Neutrophil (primary cell): Measurements from ENCODE around the gene IKZF3.
A peak's percentile ranks its signal among the peaks of the same experiment; 100 is the strongest.
"Not testable (repeated sequence)": the region's sequence is repeated elsewhere in the genome, so short reads cannot be mapped to it uniquely, and the experiment has no call there.

ENCODE experiments used
- H3K27ac ChIP-seq: fragments of 200-600 bp; sonication (generic); 2 replicates; pipeline ENCODE4 v1.5.1; 2016; ENCODE audit warnings: mild to moderate bottlenecking, moderate library complexity
- H3K27me3 ChIP-seq: fragments of 200-600 bp; sonication (generic); 2 replicates; pipeline ENCODE4 v1.6.0; 2016; ENCODE audit warnings: mild to moderate bottlenecking
- H3K36me3 ChIP-seq: fragments of 200-600 bp; sonication (generic); 2 replicates; pipeline ENCODE4 v1.5.1; 2017
- H3K4me1 ChIP-seq, 2 experiments: fragments of 200-600 bp in 1 of 2; sonication (generic) in 1 of 2; 1 replicate in 1 of 2; 2 replicates in 1 of 2; pipeline versions ENCODE4 v1.5.1 to v1.6.1; 2013 to 2016; ENCODE audit warnings: low read depth in 1 of 2, low read length in 1 of 2, mild to moderate bottlenecking in 1 of 2, moderate library complexity in 1 of 2; ENCODE audit not compliant: control insufficient read depth in 1 of 2, insufficient read depth in 1 of 2
- H3K4me3 ChIP-seq, 2 experiments: fragments of 200-600 bp in 1 of 2; sonication (generic) in 1 of 2; 1 replicate in 1 of 2; 2 replicates in 1 of 2; pipeline ENCODE4 v1.5.1; 2013 to 2016; ENCODE audit warnings: low read depth in 1 of 2, low read length in 1 of 2, mild to moderate bottlenecking in 1 of 2, moderate library complexity in 1 of 2
- H3K9me3 ChIP-seq: fragments of 200-600 bp; sonication (generic); 2 replicates; pipeline ENCODE4 v1.5.1; 2016
- TF ChIP-seq, protein P1 (sequence below): fragments of 200-600 bp; sonication (generic); IDR thresholded peaks from 2 replicates; pipeline ENCODE4 v1.5.1; 2016; ENCODE audit warnings: antibody characterized with exemption

IKZF3 gene

DNA sequence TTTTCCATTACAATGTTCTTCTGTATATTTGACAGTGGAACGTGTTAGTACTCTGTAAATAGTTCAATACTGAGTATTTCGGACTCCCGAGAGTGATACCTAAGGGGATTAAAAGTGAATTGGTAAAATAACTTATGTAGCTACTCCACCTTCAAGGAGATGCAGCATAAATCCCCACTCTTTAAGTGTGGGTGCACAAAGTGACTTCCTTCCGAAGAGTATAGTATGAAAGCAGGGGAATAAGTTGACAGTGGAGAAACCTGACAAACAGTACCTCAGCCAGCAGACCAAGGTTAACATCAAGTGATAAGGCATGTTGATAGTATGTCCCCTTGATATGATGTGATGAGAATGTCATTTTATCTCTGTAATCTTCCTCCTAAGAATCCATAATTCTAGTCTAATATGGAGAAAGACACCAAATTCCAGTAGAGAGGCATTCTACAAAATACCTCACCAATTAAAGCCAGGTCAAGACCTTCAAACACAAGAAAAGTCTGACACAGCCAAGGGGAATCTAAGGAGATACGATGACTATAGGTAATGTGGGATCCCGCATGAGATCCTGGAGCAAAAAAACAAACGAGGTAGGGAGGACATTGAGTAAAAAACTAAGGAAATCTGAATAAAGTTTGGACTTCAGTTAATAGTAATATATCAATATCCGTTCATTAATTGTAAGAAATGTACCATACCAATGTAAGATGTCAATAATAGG lies 2.1 kb upstream of the IKZF3 start:
- Histone ChIP-seq H3K27ac (no peak overlapping the region), H3K4me3 (no peak overlapping the region), H3K4me1 (peaks cover 0 to 8% of the 10 kb centered on the region in 2 experiments), H3K36me3 (no peaks in the 10 kb centered on the region), H3K9me3 (no peaks in the 10 kb centered on the region), H3K27me3 (peaks cover 100% of the 10 kb centered on the region)
- TF ChIP-seq, protein P1, sequence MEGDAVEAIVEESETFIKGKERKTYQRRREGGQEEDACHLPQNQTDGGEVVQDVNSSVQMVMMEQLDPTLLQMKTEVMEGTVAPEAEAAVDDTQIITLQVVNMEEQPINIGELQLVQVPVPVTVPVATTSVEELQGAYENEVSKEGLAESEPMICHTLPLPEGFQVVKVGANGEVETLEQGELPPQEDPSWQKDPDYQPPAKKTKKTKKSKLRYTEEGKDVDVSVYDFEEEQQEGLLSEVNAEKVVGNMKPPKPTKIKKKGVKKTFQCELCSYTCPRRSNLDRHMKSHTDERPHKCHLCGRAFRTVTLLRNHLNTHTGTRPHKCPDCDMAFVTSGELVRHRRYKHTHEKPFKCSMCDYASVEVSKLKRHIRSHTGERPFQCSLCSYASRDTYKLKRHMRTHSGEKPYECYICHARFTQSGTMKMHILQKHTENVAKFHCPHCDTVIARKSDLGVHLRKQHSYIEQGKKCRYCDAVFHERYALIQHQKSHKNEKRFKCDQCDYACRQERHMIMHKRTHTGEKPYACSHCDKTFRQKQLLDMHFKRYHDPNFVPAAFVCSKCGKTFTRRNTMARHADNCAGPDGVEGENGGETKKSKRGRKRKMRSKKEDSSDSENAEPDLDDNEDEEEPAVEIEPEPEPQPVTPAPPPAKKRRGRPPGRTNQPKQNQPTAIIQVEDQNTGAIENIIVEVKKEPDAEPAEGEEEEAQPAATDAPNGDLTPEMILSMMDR, result no peak

DNA sequence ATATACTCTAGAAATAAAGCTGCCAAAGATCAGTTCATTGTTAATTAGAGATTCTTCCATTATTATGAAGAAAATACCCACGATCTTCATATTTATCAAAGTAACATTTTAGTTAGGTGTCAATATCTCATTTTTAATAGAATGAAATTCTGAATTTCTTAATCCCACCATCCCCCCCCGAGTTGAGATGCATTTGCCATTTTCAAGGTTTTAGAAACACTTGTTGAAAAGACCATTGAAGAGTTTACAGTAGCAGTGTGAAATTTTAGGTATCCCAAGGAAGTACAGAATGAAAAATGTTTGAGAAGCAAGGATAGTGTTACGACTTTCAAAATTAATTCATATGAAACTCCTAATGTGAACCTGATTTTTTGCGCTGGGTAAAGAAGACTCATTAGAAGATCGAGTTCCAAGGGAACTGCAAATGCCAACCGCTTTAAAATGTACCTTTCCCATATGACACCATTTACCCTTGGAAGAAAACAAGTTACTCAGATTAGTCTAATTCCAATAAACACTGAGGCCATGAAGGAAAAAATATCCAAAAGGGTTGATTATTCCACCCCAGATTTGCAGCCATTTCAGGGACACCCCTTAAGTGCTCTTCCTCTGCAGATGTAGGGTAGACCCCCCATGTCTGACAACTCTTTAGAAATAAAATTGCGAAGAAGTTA lies 731 bp downstream of the IKZF3 start:
- no peak overlapping the region for H3K27ac ChIP-seq
- H3K4me1 ChIP-seq, result peaks cover 0 to 8% of the 10 kb centered on the region in 2 experiments
- H3K36me3 ChIP-seq, result no peaks in the 10 kb centered on the region
- H3K4me3 ChIP-seq, result peak overlapping the region in 1 of 2 experiments; percentile 34
- peaks cover 98% of the 10 kb centered on the region for H3K27me3 ChIP-seq
- H3K9me3 ChIP-seq, result no peaks in the 10 kb centered on the region
- TF ChIP-seq, protein P1, result no peak

DNA sequence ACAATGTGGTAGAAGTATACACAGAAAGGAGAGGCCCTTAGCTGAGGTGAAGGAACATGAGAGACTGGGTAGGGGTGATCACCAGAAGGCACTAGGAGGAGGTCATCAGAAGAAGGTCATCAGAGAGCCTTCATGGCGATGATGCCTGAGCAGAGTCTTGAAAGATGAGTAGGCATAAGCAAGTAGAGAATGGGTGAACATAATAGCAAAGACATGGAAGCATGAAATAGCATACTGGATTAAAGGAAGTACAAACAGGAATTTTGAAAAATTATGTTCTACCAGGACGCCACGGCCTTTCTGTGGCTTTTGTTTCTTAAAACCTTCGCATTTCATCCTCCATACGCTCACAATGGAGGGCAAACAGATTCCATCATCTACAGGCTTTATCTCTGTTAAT lies 2.9 kb downstream of the IKZF3 start:
- Histone ChIP-seq H3K27me3 (peaks cover 97% of the 10 kb centered on the region), H3K27ac (no peak overlapping the region), H3K4me3 (no peak overlapping the region), H3K36me3 (no peaks in the 10 kb centered on the region), H3K9me3 (no peaks in the 10 kb centered on the region), H3K4me1 (peaks cover 0 to 8% of the 10 kb centered on the region in 2 experiments)
- TF ChIP-seq, protein P1, result no peak

DNA sequence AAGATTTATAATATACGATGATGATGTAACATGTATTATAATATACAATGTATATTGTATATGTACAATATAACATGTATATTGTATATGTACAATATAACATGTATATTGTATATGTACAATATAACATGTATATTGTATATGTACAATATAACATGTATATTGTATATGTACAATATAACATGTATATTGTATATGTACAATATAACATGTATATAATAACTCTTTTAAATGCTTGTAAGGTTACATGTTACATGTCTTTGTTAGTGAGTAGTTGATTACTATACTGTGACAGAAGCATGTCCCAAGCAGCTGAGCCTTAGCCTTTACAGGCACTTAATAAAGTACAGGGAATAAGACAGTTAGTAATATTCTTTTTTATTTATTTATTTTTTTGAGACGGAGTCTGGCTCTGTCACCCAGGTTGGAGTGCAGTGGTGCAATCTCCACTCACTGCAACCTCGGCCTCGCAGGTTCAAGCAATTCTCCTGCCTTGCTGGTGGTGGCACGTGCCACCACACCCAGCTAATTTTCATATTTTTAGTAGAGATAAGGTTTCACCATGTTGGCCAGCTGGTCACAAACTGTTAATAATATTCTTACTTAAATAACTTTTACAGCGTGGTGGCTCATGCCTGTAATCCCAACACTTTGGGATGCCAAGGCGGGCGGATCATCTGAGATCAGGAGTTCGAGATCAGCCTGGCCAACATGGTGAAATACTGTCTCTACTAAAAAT lies 8.0 kb downstream of the IKZF3 start:
- H3K36me3 ChIP-seq, H3K27ac ChIP-seq, H3K4me3 ChIP-seq, H3K9me3 ChIP-seq, H3K4me1 ChIP-seq: not testable (repeated sequence)
- H3K27me3 ChIP-seq, result peaks cover 97% of the 10 kb centered on the region

DNA sequence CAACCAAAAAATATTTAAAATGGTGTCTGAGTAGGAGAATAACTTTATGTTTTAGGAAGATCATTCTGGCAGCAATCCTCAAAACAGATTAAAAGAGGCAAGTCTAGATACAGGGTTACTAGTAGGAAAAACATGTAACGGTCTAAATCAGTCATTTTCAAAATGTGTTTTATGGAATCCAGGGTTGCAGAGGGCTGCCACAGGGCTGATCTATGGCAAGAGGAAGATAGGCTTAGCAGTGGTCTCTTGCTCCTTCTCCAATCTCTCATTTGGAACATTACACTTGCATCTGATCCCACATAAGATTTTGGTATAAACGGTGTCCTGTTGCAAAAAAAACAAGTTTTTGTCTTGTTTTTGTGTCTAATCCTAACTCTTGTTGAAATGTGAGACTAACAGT lies 9.2 kb downstream of the IKZF3 start:
- H3K27ac ChIP-seq, result no peak overlapping the region
- H3K36me3 ChIP-seq, result no peaks in the 10 kb centered on the region
- no peaks in the 10 kb centered on the region for H3K4me1 ChIP-seq
- TF ChIP-seq, protein P1, result no peak
- no peak overlapping the region for H3K4me3 ChIP-seq
- H3K9me3 ChIP-seq, result no peaks in the 10 kb centered on the region
- H3K27me3 ChIP-seq, result peaks cover 87% of the 10 kb centered on the region
